ENCODE data around the gene LMO3.

The LMO3 gene

DNA sequence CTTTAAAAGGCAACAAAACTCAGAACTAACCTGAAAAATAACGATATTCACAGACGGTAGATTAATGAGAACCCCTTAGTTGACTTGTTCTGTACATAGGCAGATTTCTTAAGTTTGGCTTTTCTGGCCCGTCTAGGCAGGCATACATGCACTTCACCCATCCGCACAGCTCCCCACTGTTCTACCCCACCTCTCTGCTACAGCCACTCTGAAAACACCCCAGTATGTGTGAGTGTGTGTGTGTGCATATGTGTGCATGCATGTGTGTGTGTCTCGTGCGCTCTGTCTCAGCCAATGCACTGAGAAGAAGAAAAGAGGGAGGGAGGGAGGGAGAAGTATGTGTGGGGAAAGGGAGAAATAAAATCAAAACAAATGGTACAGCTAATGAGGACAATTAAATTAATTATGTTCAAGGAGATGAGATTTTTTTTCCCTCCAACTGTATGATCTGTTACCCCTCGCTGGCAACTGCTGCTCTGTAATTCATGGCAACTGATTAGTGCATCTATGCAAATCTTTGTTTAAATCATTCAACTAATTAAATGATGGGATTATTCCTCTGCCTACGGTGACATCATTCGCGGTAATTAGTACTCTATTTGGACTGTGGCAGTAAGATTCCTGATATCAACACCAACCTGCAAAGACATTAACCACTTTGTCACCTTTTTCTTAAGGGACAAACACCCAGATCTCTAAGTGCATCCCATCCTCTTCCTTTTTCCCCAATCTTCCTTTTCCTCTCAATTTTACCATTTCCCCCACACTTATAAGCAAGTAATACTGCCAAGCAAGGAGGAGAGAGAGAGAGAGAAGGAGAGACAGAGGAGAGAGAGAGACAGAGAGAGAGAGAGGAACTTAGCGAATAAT, 2.2 kb upstream of the LMO3 start:
- no peak for TF ChIP-seq RARB (CRISPR knock-in tag; IDR thresholded peaks at IDR 0.05)
- no peak for TF ChIP-seq ZNF70 (CRISPR knock-in tag; IDR thresholded peaks at IDR 0.05)
- TF ChIP-seq ESRRG (CRISPR knock-in tag; IDR thresholded peaks at IDR 0.05), result no peak
- TF ChIP-seq CSDC2 (CRISPR knock-in tag; IDR thresholded peaks at IDR 0.05), result no peak
- no peak for TF ChIP-seq SNAI2 (CRISPR knock-in tag; IDR thresholded peaks at IDR 0.05)
- no peak for TF ChIP-seq ZFP30 (CRISPR knock-in tag; IDR thresholded peaks at IDR 0.05)
- no peak for TF ChIP-seq ZFP3 (CRISPR knock-in tag; IDR thresholded peaks at IDR 0.05)
- no peak for TF ChIP-seq OSR1 (CRISPR knock-in tag; IDR thresholded peaks at IDR 0.05)
- TF ChIP-seq TOX (CRISPR knock-in tag; IDR thresholded peaks at IDR 0.05; ENCODE audit: borderline replicate concordance), result no peak
- no peak for TF ChIP-seq ZC3H10 (CRISPR knock-in tag; IDR thresholded peaks at IDR 0.05)
- TF ChIP-seq, protein P1, sequence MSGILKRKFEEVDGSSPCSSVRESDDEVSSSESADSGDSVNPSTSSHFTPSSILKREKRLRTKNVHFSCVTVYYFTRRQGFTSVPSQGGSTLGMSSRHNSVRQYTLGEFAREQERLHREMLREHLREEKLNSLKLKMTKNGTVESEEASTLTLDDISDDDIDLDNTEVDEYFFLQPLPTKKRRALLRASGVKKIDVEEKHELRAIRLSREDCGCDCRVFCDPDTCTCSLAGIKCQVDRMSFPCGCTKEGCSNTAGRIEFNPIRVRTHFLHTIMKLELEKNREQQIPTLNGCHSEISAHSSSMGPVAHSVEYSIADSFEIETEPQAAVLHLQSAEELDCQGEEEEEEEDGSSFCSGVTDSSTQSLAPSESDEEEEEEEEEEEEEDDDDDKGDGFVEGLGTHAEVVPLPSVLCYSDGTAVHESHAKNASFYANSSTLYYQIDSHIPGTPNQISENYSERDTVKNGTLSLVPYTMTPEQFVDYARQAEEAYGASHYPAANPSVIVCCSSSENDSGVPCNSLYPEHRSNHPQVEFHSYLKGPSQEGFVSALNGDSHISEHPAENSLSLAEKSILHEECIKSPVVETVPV (CRISPR knock-in tag; IDR thresholded peaks at IDR 0.05), result no peak
- TF ChIP-seq, protein P2, sequence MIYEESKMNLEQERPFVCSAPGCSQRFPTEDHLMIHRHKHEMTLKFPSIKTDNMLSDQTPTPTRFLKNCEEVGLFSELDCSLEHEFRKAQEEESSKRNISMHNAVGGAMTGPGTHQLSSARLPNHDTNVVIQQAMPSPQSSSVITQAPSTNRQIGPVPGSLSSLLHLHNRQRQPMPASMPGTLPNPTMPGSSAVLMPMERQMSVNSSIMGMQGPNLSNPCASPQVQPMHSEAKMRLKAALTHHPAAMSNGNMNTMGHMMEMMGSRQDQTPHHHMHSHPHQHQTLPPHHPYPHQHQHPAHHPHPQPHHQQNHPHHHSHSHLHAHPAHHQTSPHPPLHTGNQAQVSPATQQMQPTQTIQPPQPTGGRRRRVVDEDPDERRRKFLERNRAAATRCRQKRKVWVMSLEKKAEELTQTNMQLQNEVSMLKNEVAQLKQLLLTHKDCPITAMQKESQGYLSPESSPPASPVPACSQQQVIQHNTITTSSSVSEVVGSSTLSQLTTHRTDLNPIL (CRISPR knock-in tag; IDR thresholded peaks at IDR 0.05; ENCODE audit: low read depth), result no peak
- no peak for TF ChIP-seq PPARA (CRISPR knock-in tag; IDR thresholded peaks at IDR 0.05; ENCODE audit: borderline replicate concordance)
- no peak for TF ChIP-seq ZNF565 (CRISPR knock-in tag; conservative IDR thresholded peaks at IDR 0.05; ENCODE audit: low read depth)
- no peak for TF ChIP-seq ZNF8 (CRISPR knock-in tag; IDR thresholded peaks at IDR 0.05)
- no peak for ATAC-seq

DNA sequence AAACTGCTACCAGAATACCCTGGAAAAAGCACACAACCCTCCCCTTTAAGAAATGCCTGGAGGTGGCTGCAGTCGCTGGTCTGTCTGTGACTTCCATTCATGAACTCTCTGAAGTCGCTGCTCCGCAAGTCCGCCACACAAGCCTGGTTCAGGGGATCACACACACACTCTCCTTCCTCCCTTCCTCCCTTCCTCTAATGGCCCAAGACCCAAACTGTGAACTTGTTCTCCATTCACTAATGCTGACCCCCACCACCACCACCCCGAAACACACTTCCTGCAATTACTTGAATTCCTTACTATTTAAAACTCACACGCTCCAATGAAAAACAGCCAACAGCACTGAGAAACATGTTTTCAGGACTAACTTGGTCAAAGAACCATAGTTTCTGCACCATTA, 1.0 kb upstream of the LMO3 start:
- TF ChIP-seq BACH2 (CRISPR knock-in tag; IDR thresholded peaks at IDR 0.05; ENCODE audit: borderline replicate concordance), result no peak
- TF ChIP-seq ARNTL (CRISPR knock-in tag; IDR thresholded peaks at IDR 0.05; ENCODE audit: borderline replicate concordance, low read depth), result no peak
- TF ChIP-seq TOX (CRISPR knock-in tag; IDR thresholded peaks at IDR 0.05; ENCODE audit: borderline replicate concordance), result no peak
- TF ChIP-seq, protein P3, sequence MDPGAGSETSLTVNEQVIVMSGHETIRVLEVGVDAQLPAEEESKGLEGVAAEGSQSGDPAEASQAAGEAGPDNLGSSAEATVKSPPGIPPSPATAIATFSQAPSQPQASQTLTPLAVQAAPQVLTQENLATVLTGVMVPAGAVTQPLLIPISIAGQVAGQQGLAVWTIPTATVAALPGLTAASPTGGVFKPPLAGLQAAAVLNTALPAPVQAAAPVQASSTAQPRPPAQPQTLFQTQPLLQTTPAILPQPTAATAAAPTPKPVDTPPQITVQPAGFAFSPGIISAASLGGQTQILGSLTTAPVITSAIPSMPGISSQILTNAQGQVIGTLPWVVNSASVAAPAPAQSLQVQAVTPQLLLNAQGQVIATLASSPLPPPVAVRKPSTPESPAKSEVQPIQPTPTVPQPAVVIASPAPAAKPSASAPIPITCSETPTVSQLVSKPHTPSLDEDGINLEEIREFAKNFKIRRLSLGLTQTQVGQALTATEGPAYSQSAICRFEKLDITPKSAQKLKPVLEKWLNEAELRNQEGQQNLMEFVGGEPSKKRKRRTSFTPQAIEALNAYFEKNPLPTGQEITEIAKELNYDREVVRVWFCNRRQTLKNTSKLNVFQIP (CRISPR knock-in tag; IDR thresholded peaks at IDR 0.05; ENCODE audit: borderline replicate concordance, low read depth), result no peak
- no peak for TF ChIP-seq ZNF565 (CRISPR knock-in tag; conservative IDR thresholded peaks at IDR 0.05; ENCODE audit: low read depth)
- no peak for TF ChIP-seq RARB (CRISPR knock-in tag; IDR thresholded peaks at IDR 0.05)
- TF ChIP-seq, protein P1 (CRISPR knock-in tag; IDR thresholded peaks at IDR 0.05), result no peak
- no peak for ATAC-seq

DNA sequence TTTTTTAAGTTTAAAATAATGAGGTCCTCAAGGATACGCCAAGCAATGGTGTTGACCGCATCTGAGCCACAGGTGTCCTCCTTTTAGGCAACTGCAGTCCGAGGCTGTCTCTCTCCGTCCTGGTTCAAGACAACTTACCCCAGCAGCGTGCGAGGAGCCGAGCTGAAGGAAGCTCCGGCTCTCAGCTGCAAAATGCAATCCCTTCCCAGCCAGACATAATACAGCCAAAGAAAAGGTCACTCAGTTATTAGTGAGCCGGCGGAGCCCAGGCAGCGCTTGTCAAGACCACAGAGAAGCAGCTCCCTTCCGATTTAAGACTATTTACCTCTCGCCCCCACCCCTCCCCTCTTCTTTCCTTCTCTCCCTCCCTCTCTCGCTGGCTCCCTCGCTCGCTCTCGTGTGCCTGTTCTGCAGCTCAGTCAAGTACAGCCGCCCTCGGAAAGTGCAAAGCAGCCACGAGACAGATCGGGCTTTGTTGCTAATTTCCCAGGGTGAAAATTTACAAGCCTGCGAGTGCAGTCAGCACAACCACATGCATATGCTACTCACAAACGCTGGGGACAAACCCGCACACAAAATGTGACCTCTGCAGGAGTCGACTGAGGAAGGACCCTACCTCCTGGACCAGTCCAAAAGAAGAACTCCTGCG, 363 bp upstream of the LMO3 start:
- no peak for TF ChIP-seq ZNF8 (CRISPR knock-in tag; IDR thresholded peaks at IDR 0.05)
- TF ChIP-seq, protein P2 (CRISPR knock-in tag; IDR thresholded peaks at IDR 0.05; ENCODE audit: low read depth), result no peak
- no peak for TF ChIP-seq TOX (CRISPR knock-in tag; IDR thresholded peaks at IDR 0.05; ENCODE audit: borderline replicate concordance)
- TF ChIP-seq ZNF565 (CRISPR knock-in tag; conservative IDR thresholded peaks at IDR 0.05; ENCODE audit: low read depth), result no peak
- TF ChIP-seq, protein P3 (CRISPR knock-in tag; IDR thresholded peaks at IDR 0.05; ENCODE audit: borderline replicate concordance, low read depth), result no peak
- TF ChIP-seq, protein P1 (CRISPR knock-in tag; IDR thresholded peaks at IDR 0.05), result no peak
- TF ChIP-seq CSDC2 (CRISPR knock-in tag; IDR thresholded peaks at IDR 0.05), result no peak
- TF ChIP-seq ZFP3 (CRISPR knock-in tag; IDR thresholded peaks at IDR 0.05), result no peak
- TF ChIP-seq, protein P4, sequence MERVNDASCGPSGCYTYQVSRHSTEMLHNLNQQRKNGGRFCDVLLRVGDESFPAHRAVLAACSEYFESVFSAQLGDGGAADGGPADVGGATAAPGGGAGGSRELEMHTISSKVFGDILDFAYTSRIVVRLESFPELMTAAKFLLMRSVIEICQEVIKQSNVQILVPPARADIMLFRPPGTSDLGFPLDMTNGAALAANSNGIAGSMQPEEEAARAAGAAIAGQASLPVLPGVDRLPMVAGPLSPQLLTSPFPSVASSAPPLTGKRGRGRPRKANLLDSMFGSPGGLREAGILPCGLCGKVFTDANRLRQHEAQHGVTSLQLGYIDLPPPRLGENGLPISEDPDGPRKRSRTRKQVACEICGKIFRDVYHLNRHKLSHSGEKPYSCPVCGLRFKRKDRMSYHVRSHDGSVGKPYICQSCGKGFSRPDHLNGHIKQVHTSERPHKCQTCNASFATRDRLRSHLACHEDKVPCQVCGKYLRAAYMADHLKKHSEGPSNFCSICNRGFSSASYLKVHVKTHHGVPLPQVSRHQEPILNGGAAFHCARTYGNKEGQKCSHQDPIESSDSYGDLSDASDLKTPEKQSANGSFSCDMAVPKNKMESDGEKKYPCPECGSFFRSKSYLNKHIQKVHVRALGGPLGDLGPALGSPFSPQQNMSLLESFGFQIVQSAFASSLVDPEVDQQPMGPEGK (CRISPR knock-in tag; IDR thresholded peaks at IDR 0.05; ENCODE audit: borderline replicate concordance), result no peak
- peak; percentile 78 for ATAC-seq

Measured in SK-N-SH treated with all-trans-retinoic acid at 6 μM for 48 hours (cell line).